Psoas muscle (tissue), 8 donors: Measurements from ENCODE around the gene KCNE4. TPM values are rescaled to one million over a fixed set of nuclear protein-coding genes. Genes with fewer than 3 reads are reported as not detected.
A peak's percentile ranks its signal among the peaks of the same experiment; 100 is the strongest.

ENCODE experiments used
- ATAC-seq, 4 donors: fragments of 200-7000 bp; cut with Tn5 transposase; one replicate each; pipeline ENCODE4 v1.9.1; 2020; ENCODE audit warnings: moderate library complexity in 3 of 4, mild to moderate bottlenecking in 2 of 4
- DNase-seq, 2 donors: peaks; one replicate each; pipeline ENCODE4 v3.0.0-alpha.2; 2020
- H3K27ac ChIP-seq: fragments of 200-600 bp; one replicate; pipeline ENCODE4 v1.8.0; 2022
- H3K27me3 ChIP-seq, 3 donors: fragments of 200-600 bp in 1 of 3; one replicate each; pipeline versions ENCODE4 v1.6.1 to v1.8.0; 2013 to 2022; ENCODE audit warnings: low read length in 2 of 3, mild to moderate bottlenecking in 2 of 3, moderate library complexity in 1 of 3; ENCODE audit not compliant: insufficient read depth in 3 of 3
- H3K36me3 ChIP-seq, 2 donors: fragments of 200-600 bp in 1 of 2; one replicate each; pipeline versions ENCODE4 v1.6.1 to v1.8.0; 2013 to 2022; ENCODE audit warnings: low read depth in 1 of 2, mild to moderate bottlenecking in 1 of 2, moderate library complexity in 1 of 2; ENCODE audit not compliant: insufficient read depth in 1 of 2
- H3K4me1 ChIP-seq: fragments of 200-600 bp; one replicate; pipeline ENCODE4 v1.8.0; 2022
- H3K4me3 ChIP-seq: fragments of 200-600 bp; one replicate; pipeline ENCODE4 v1.8.0; 2022; ENCODE audit warnings: mild to moderate bottlenecking
- H3K9me3 ChIP-seq: fragments of 200-600 bp; one replicate; pipeline ENCODE4 v1.8.0; 2022
- WGBS, 3 donors: extraction: QIAGEN DNeasy Blood & Tissue Kit; methylation state at CpG; one replicate each; pipeline versions ENCODE4 v1.1.6 to v1.1.7; 2013; 5-methylcytosine and 5-hydroxymethylcytosine counted together
- intact Hi-C, 2 donors: fragments of 100-400 bp; cut with DNase I; formaldehyde crosslinking; loops; one replicate each; pipeline versions ENCODE4 v1.11.0 to v1.14.2; 2022
- polyA plus RNA-seq, 3 donors: library from polyadenylated mRNA; stranded (reverse); fragments of 200-250 nt; gene quantifications; one replicate each; pipeline ENCODE4 v1.2.3, GENCODE V29; 2013
- total RNA-seq, 4 donors: library from RNA; stranded (reverse); fragmentation: NEBNext Ultra II Directional in 2 of 4; extraction: Animal tissue kit (Norgen Biotek cat#: 25700) in 2 of 4; gene quantifications; one replicate each; pipeline versions ENCODE4 v1.2.1 to v1.2.4, GENCODE V29; 2021 to 2023
- TF ChIP-seq, protein P1 (sequence below): fragments of 200-600 bp; IDR thresholded peaks from one replicate; pipeline ENCODE4 v1.8.0; 2022; ENCODE audit warnings: antibody characterized with exemption
- donor health status: healthy with polysubstance abuse.
- donor health status: DM: no; HTN: no; CAD: no; lungs with moderate emphysema.
- donor health status: Bipolar disorder and iron deficiency.
- donor health status: healthy.
- donor health status: DM: yes; HTN: yes; CAD: no.
- donor health status: DM: no; HTN: no; CAD: no.
- donor health status: DM: no; HTN: no; CAD: no.
- donor health status: DM: yes; HTN: yes; CAD: no.

The KCNE4 gene
- total and polyA plus RNA-seq, 7 donors, result 0.34 to 1.7 (median 0.84) TPM

DNA sequence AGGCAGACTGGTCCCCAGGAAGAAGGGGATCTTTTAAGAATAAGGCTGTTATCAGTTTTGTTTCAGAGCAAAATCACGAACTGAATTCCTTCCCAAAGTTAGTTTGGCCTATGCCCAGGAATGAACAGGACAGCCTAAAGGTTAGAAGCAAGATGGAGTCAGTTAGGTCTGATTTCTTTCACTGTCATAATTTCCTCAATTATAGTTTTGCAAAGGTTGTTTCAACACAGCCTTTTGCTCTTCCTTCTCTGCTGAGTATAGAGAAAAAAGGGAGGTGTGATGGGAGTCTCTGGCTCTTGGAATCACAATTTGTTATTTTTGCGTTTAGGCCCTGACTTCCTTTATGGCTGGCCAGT lies 14.6 kb upstream of the KCNE4 start:
- Histone ChIP-seq H3K9me3 (no peaks in the 10 kb centered on the region), H3K27ac (no peak overlapping the region), H3K27me3 (no peaks in the 10 kb centered on the region), H3K4me3 (no peak overlapping the region), H3K4me1 (no peaks in the 10 kb centered on the region), H3K36me3 (no peaks in the 10 kb centered on the region)
- WGBS, 3 donors, result 68 to 87% (median 76%) methylated on average over 2 of the region's 2 CpGs
- DNase-seq (no peak), ATAC-seq (no peak)
- intact Hi-C loops, result no loop called here
- TF ChIP-seq, protein P1, sequence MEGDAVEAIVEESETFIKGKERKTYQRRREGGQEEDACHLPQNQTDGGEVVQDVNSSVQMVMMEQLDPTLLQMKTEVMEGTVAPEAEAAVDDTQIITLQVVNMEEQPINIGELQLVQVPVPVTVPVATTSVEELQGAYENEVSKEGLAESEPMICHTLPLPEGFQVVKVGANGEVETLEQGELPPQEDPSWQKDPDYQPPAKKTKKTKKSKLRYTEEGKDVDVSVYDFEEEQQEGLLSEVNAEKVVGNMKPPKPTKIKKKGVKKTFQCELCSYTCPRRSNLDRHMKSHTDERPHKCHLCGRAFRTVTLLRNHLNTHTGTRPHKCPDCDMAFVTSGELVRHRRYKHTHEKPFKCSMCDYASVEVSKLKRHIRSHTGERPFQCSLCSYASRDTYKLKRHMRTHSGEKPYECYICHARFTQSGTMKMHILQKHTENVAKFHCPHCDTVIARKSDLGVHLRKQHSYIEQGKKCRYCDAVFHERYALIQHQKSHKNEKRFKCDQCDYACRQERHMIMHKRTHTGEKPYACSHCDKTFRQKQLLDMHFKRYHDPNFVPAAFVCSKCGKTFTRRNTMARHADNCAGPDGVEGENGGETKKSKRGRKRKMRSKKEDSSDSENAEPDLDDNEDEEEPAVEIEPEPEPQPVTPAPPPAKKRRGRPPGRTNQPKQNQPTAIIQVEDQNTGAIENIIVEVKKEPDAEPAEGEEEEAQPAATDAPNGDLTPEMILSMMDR, result no peak

DNA sequence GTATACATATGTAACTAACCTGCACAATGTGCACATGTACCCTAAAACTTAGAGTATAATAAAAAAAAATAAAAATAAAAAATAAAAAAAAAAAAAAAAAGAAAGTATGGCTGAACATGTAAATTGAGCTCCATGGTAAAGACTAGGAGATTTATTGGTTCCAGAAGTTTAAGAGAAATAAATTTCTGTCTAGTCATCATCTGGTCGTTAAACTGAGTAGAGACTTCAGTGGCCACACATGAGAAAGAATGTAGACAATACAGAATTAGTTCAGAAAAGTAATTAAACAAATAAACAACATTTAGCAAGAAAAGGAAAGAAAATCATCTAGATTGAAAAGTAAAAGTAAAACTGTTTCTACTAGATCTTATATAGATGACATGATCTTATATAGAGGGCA lies 12.4 kb upstream of the KCNE4 start:
- no peak for DNase-seq

DNA sequence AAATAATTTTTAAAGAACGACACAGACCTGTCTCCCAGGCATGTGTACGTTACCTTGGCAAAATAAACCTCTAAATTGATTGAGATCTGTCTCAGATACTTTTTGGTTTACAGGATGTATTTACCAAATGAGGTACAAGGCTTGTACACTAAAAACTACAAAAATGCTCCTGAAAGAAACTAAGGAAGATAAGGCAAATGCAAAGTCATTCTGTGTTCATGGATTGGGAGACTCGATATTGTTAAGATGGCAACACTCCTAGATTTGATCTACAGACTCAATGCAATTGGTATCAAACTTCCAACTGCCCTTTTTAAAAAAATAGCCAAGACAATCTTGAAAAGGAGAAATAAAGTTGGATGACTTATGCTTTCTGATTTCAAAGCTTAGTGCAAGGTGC lies 11.5 kb upstream of the KCNE4 start:
- intact Hi-C loops, result no loop called here
- Histone ChIP-seq H3K36me3 (no peaks in the 10 kb centered on the region), H3K4me1 (no peaks in the 10 kb centered on the region), H3K27ac (no peak overlapping the region), H3K27me3 (no peaks in the 10 kb centered on the region), H3K9me3 (no peaks in the 10 kb centered on the region), H3K4me3 (no peak overlapping the region)
- DNase-seq (no peak), ATAC-seq (no peak)
- 90 to 96% (median 94%) methylated on average over 3 of the region's 3 CpGs for WGBS, 3 donors
- TF ChIP-seq, protein P1, result no peak

More for the DNA sequence above, 12.4 kb upstream of the KCNE4 start:
- H3K27ac ChIP-seq, result no peak overlapping the region
- H3K36me3 ChIP-seq, result no peaks in the 10 kb centered on the region
- 30 to 53% (median 34%) methylated on average over 1 of the region's 1 CpG for WGBS, 3 donors
- no peaks in the 10 kb centered on the region for H3K27me3 ChIP-seq
- no peaks in the 10 kb centered on the region for H3K9me3 ChIP-seq
- intact Hi-C loops, result no loop called here
- H3K4me3 ChIP-seq, result no peak overlapping the region
- no peaks in the 10 kb centered on the region for H3K4me1 ChIP-seq
- TF ChIP-seq, protein P1, result no peak
- no peak for ATAC-seq

DNA sequence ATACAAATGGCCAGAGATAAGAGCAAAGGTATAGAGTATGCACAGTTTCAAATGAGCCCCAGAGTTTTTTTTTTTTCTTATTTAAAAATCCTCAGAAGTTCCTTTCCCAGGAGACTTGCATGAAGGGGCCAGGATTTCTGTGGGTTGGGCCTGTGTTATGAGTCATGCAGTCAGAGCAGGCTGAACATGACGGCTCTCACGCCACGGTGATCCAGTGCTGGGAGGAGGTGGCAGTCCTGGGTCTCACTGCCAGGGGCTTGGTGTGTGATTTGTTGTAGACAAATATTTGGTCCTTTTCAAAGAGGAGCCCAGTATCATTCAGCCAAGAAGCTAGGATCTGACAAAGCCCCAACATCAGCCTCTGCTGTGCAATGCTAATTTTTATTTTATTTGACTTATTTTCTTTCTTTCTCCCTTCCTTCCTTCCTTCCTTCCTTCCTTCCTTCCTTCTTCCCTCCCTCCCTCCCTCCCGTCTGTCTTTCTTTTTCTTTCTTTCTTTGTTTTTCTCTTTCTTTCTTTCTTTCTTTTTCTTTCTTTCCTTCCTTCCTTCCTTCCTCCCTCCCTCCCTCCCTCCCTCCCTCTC lies 10.4 kb upstream of the KCNE4 start:
- H3K27ac ChIP-seq, result no peak overlapping the region
- 14 to 24% (median 14%) methylated on average over 4 of the region's 4 CpGs for WGBS, 3 donors
- H3K27me3 ChIP-seq, result no peaks in the 10 kb centered on the region
- H3K36me3 ChIP-seq, result no peaks in the 10 kb centered on the region
- ATAC-seq, result peak; percentile 48 to 64 (median 59)
- H3K4me1 ChIP-seq, result no peaks in the 10 kb centered on the region
- intact Hi-C loops, result no loop called here
- DNase-seq, result peak; percentile 71 to 77
- no peak overlapping the region for H3K4me3 ChIP-seq
- H3K9me3 ChIP-seq, result no peaks in the 10 kb centered on the region
- TF ChIP-seq, protein P1, result no peak

DNA sequence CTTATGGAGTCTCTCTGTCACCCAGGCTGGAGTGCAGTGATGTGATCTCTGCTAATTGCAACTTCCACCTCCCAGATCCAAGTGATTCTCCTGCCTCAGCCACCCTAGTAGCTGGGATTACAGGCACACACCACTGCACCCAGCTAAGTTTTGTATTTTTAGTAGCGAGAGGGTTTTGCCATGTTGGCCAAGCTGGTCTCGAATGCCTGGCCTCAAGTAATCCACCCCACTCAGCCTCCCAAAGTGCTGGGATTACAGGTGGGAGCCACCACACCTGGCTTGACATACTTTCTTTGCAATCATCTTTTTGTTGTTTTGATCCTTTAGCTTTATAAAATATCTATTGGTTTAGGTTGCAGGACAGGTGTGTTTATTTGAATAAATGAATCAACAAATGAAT lies 9.7 kb upstream of the KCNE4 start:
- DNase-seq, result no peak
- Histone ChIP-seq H3K4me1 (no peaks in the 10 kb centered on the region), H3K27ac (no peak overlapping the region), H3K27me3 (no peaks in the 10 kb centered on the region), H3K4me3 (no peak overlapping the region), H3K36me3 (no peaks in the 10 kb centered on the region), H3K9me3 (no peaks in the 10 kb centered on the region)
- 90 to 98% (median 97%) methylated on average over 2 of the region's 2 CpGs for WGBS, 3 donors
- no peak for ATAC-seq
- intact Hi-C loops, result no loop called here
- TF ChIP-seq, protein P1, result no peak
